HepG2 (cell line): Measurements from ENCODE around the gene SF3B5.

Experiments
- CBX2 ChIP-seq, 2 experiments: fragments of 200-600 bp in 1 of 2; sonication (generic); formaldehyde crosslinking in 1 of 2; IDR thresholded peaks; 2 replicates each; pipeline versions ENCODE4 v1.7.0 to v1.8.1; 2018 to 2022; ENCODE audit warnings: low read depth in 2 of 2, low read length in 1 of 2, mild to moderate bottlenecking in 1 of 2, missing genetic modification reagents in 1 of 2
- CTCF ChIP-seq: sonication (generic); formaldehyde crosslinking; IDR thresholded peaks from 2 replicates; pipeline ENCODE4 v1.5.0; 2020; ENCODE audit warnings: mild to moderate bottlenecking, missing genetic modification reagents, moderate library complexity
- EP300 ChIP-seq, 3 experiments: sonication (generic) in 1 of 3; formaldehyde crosslinking in 1 of 3; IDR thresholded peaks; 2 replicates each; pipeline versions ENCODE4 v1.5.1 to v1.6.1; 2011 to 2020; ENCODE audit warnings: low read depth in 2 of 3, low read length in 2 of 3, borderline replicate concordance in 1 of 3, improper control_type of control experiment in 1 of 3, mild to moderate bottlenecking in 1 of 3, missing genetic modification reagents in 1 of 3, moderate library complexity in 1 of 3
- POLR2A ChIP-seq, 2 experiments: IDR thresholded peaks; 2 replicates each; pipeline ENCODE4 v1.6.1; 2011; ENCODE audit warnings: low read depth in 2 of 2, low read length in 2 of 2, mild to moderate bottlenecking in 1 of 2, moderate library complexity in 1 of 2; ENCODE audit not compliant: insufficient read depth in 1 of 2
- RERE ChIP-seq: IDR thresholded peaks from 2 replicates; pipeline ENCODE4 v1.6.1; 2016; ENCODE audit warnings: low read depth, missing genetic modification reagents, missing compliant biosample characterization
- RXRA ChIP-seq: sonication (generic); formaldehyde crosslinking; IDR thresholded peaks from 2 replicates; pipeline ENCODE4 v1.5.1; 2020; ENCODE audit warnings: missing genetic modification reagents
- SSRP1 ChIP-seq: IDR thresholded peaks from 2 replicates; pipeline ENCODE4 v1.6.1; 2016; ENCODE audit warnings: control low read depth
- TAF1 ChIP-seq: sonication (generic); formaldehyde crosslinking; IDR thresholded peaks from 2 replicates; pipeline ENCODE4 v1.4.0; 2020; ENCODE audit warnings: missing genetic modification reagents
- TCF12 ChIP-seq, 2 experiments: fragments of 450-650 bp in 1 of 2; sonication (generic) in 1 of 2; formaldehyde crosslinking in 1 of 2; IDR thresholded peaks; 2 replicates each; pipeline versions ENCODE4 v1.6.1 to v1.8.0; 2017 to 2022; ENCODE audit warnings: antibody characterized with exemption in 1 of 2, mild to moderate bottlenecking in 1 of 2, missing genetic modification reagents in 1 of 2, moderate library complexity in 1 of 2
- ZFP36 ChIP-seq: fragments of 150-350 bp; IDR thresholded peaks from 2 replicates; pipeline ENCODE4 v1.6.1; 2018; ENCODE audit warnings: borderline replicate concordance, low read length, low read depth; ENCODE audit not compliant: partially characterized antibody

GRCh38 chr6:144066255-144066654 is 29.1 kb downstream of the SF3B5 start:
- TF ChIP-seq RXRA (CRISPR knock-in tag) (no peak), CTCF (CRISPR knock-in tag) (no peak), ZFP36 (no peak), CBX2 (IDR thresholded peaks at IDR 0.05; ENCODE audit: low read depth, low read length) (no peak), CBX2 (CRISPR knock-in tag; IDR thresholded peaks at IDR 0.05; ENCODE audit: low read depth) (no peak), SSRP1 (no peak), RERE (CRISPR knock-in tag) (no peak), TCF12 (IDR thresholded peaks at IDR 0.05) (no peak), TCF12 (CRISPR knock-in tag; IDR thresholded peaks at IDR 0.05) (no peak), TAF1 (CRISPR knock-in tag) (no peak), EP300 (IDR thresholded peaks at IDR 0.05; ENCODE audit: low read depth in 2 of 2, low read length in 2 of 2) (no peak), EP300 (CRISPR knock-in tag; IDR thresholded peaks at IDR 0.05; ENCODE audit: borderline replicate concordance) (no peak), POLR2A (IDR thresholded peaks at IDR 0.05; ENCODE audit: insufficient read depth in 1 of 2, low read depth in 2 of 2, low read length in 2 of 2) (no peak)
